Measurements from ENCODE around the gene RSRC2. TPM values are rescaled to one million over a fixed set of nuclear protein-coding genes. Genes with fewer than 3 reads are reported as not detected.
"Not testable (repeated sequence)": the region's sequence is repeated elsewhere in the genome, so short reads cannot be mapped to it uniquely, and the experiment has no call there.

RSRC2 gene
- total RNA-seq (48.3 and 102 TPM in 2 replicates), polyA plus RNA-seq (72.2 and 129 TPM in 2 replicates)

GRCh38 chr12:122526683-122527477 is at the start of gene RSRC2, which contains the start of gene KNTC1:
RSRC2 (minus strand) TSS chr12:122526936; CDS start chr12:122526853, 83 bp downstream.
KNTC1 (plus strand) TSS chr12:122527249; CDS start chr12:122530064, 2,815 bp downstream.
- Histone ChIP-seq H3K4me1 (ENCODE audit: low read depth) (peaks cover 19% of the 10 kb centered on the region), H3K27me3 (no peaks in the 10 kb centered on the region), H3K27ac (peak within 1 kb of the TSS; percentile 100), H3K36me3 (peaks cover 9% of the 10 kb centered on the region), H3K9me3 (ENCODE audit: low read depth) (no peaks in the 10 kb centered on the region), H3K4me3 (peak within 1 kb of the TSS; percentile 98)
- TF ChIP-seq CTCF (IDR thresholded peaks at IDR 0.05; ENCODE audit: low read depth, low read length) = no peak
- DNase-seq (ENCODE audit: low read depth in 1 of 2, low spot score in 1 of 2) = peak; percentile 100

- DNase-seq (ENCODE audit: low read depth in 1 of 2, low spot score in 1 of 2) = no peak
- Histone ChIP-seq H3K27me3 (no peaks in the 10 kb centered on the region), H3K36me3 (peaks cover 23% of the 10 kb centered on the region), H3K27ac (no peak overlapping the region), H3K4me3 (no peak overlapping the region), H3K4me1 (ENCODE audit: low read depth) (no peaks in the 10 kb centered on the region), H3K9me3 (ENCODE audit: low read depth) (no peaks in the 10 kb centered on the region)
- TF ChIP-seq CTCF (IDR thresholded peaks at IDR 0.05; ENCODE audit: low read depth, low read length) = no peak
Measured at GRCh38 chr12:122571821-122572220, 45.1 kb upstream of the RSRC2 start.

GRCh38 chr12:122570006-122570405 is 43.3 kb upstream of the RSRC2 start:
- H3K27me3 ChIP-seq; H3K9me3 ChIP-seq (ENCODE audit: low read depth); H3K4me1 ChIP-seq (ENCODE audit: low read depth); H3K4me3 ChIP-seq; DNase-seq (ENCODE audit: low read depth in 1 of 2, low spot score in 1 of 2); H3K27ac ChIP-seq: not testable (repeated sequence)
- peaks cover 16% of the 10 kb centered on the region for H3K36me3 ChIP-seq

GRCh38 chr12:122569288-122569687 is 42.6 kb upstream of the RSRC2 start:
- Histone ChIP-seq H3K4me3 (no peak overlapping the region), H3K27me3 (no peaks in the 10 kb centered on the region), H3K4me1 (ENCODE audit: low read depth) (no peaks in the 10 kb centered on the region), H3K36me3 (peaks cover 13% of the 10 kb centered on the region), H3K9me3 (ENCODE audit: low read depth) (no peaks in the 10 kb centered on the region), H3K27ac (no peak overlapping the region)
- DNase-seq (ENCODE audit: low read depth in 1 of 2, low spot score in 1 of 2) = no peak
- TF ChIP-seq CTCF (IDR thresholded peaks at IDR 0.05; ENCODE audit: low read depth, low read length) = no peak

GRCh38 chr12:122566816-122567215 is 40.1 kb upstream of the RSRC2 start:
- not testable (repeated sequence) for H3K27me3 ChIP-seq; H3K9me3 ChIP-seq (ENCODE audit: low read depth); H3K27ac ChIP-seq; H3K4me1 ChIP-seq (ENCODE audit: low read depth); H3K36me3 ChIP-seq; H3K4me3 ChIP-seq; DNase-seq (ENCODE audit: low read depth in 1 of 2, low spot score in 1 of 2)

- Histone ChIP-seq H3K27ac (no peak overlapping the region), H3K27me3 (no peaks in the 10 kb centered on the region), H3K9me3 (ENCODE audit: low read depth) (no peaks in the 10 kb centered on the region), H3K36me3 (peaks cover 4% of the 10 kb centered on the region), H3K4me1 (ENCODE audit: low read depth) (no peaks in the 10 kb centered on the region), H3K4me3 (no peak overlapping the region)
- DNase-seq (ENCODE audit: low read depth in 1 of 2, low spot score in 1 of 2) = no peak
- TF ChIP-seq CTCF (IDR thresholded peaks at IDR 0.05; ENCODE audit: low read depth, low read length) = no peak
Measured at GRCh38 chr12:122563361-122563760, 36.6 kb upstream of the RSRC2 start.

Data from cardiac muscle cell (in vitro differentiated cells and primary cell).